Fibroblast of lung (primary cell): ENCODE data around the gene CABLES2. TPM values are rescaled to one million over a fixed set of nuclear protein-coding genes. Genes with fewer than 3 reads are reported as not detected.

Source experiments
- DNase-seq, 2 donors: peaks; one replicate each; pipeline versions ENCODE4 v3.0.0 to v3.0.0-alpha.2; 2010; ENCODE audit warnings: low read depth in 2 of 2
- H2AFZ ChIP-seq: 2 replicates; pipeline ENCODE4 v1.5.1; 2012; ENCODE audit warnings: low read length, control low read depth, inconsistent platforms
- H3K27ac ChIP-seq: 2 replicates; pipeline ENCODE4 v1.5.1; 2011; ENCODE audit warnings: low read length, control low read depth; ENCODE audit not compliant: insufficient read depth
- H3K27me3 ChIP-seq: 2 replicates; pipeline ENCODE4 v1.5.1; 2011; ENCODE audit warnings: mild to moderate bottlenecking, low read length; ENCODE audit not compliant: control insufficient read depth, insufficient read depth
- H3K36me3 ChIP-seq: 2 replicates; pipeline ENCODE4 v1.5.1; 2011; ENCODE audit warnings: low read length; ENCODE audit not compliant: control insufficient read depth, insufficient read depth
- H3K4me1 ChIP-seq: 2 replicates; pipeline ENCODE4 v1.5.1; 2011; ENCODE audit warnings: low read length; ENCODE audit not compliant: control insufficient read depth, insufficient read depth; ENCODE audit errors: extremely low read depth
- H3K4me2 ChIP-seq: 2 replicates; pipeline ENCODE4 v1.5.1; 2011; ENCODE audit warnings: low read length, control low read depth; ENCODE audit not compliant: insufficient read depth; ENCODE audit errors: extremely low read depth
- H3K4me3 ChIP-seq, 4 experiments: fragments of 200-600 bp in 1 of 4; sonication (generic) in 1 of 4; replicated peaks in 1 of 4; 2 replicates each; pipeline ENCODE4 v1.5.1; 2011 to 2016; ENCODE audit warnings: low read length in 4 of 4, low read depth in 3 of 4, mild to moderate bottlenecking in 3 of 4, control low read depth in 2 of 4, inconsistent platforms in 1 of 4, mixed read lengths in 1 of 4; ENCODE audit not compliant: insufficient read depth in 1 of 4; ENCODE audit errors: control extremely low read depth in 1 of 4
- H3K79me2 ChIP-seq: 2 replicates; pipeline ENCODE4 v1.5.1; 2012; ENCODE audit warnings: mild to moderate bottlenecking, low read length, inconsistent platforms; ENCODE audit not compliant: control insufficient read depth, insufficient read depth
- H3K9ac ChIP-seq: 2 replicates; pipeline ENCODE4 v1.5.1; 2011; ENCODE audit warnings: mild to moderate bottlenecking, low read length, control low read depth; ENCODE audit not compliant: insufficient read depth
- H3K9me3 ChIP-seq: 2 replicates; pipeline ENCODE4 v1.5.1; 2012; ENCODE audit warnings: low read depth, low read length; ENCODE audit not compliant: control insufficient read depth, insufficient read depth
- H4K20me1 ChIP-seq: 2 replicates; pipeline ENCODE4 v1.5.1; 2011; ENCODE audit warnings: low read length; ENCODE audit not compliant: control insufficient read depth, insufficient read depth; ENCODE audit errors: extremely low read depth
- CTCF ChIP-seq, 2 donors: IDR thresholded peaks in 1 of 2; conservative IDR thresholded peaks in 1 of 2; 1 replicate in 1 of 2; 2 replicates in 1 of 2; pipeline ENCODE4 v1.5.1; 2011 to 2012; ENCODE audit warnings: low read length in 2 of 2, control low read depth in 1 of 2, inconsistent platforms in 1 of 2, low read depth in 1 of 2, mild to moderate bottlenecking in 1 of 2
- EZH2 ChIP-seq: IDR thresholded peaks from 2 replicates; pipeline ENCODE4 v1.5.1; 2012; ENCODE audit warnings: low read length, control low read depth, mild to moderate bottlenecking; ENCODE audit errors: missing control alignments
- polyA plus RNA-seq, 2 donors: library from polyadenylated mRNA; depleted of rRNA in 1 of 2; stranded (reverse) in 1 of 2; unstranded in 1 of 2; fragments of >200 nt; gene quantifications; 2 replicates each; pipeline ENCODE4 v1.2.1, GENCODE V29; 2011 to 2012; ENCODE audit warnings: missing spikeins in 1 of 2
- total RNA-seq: library from RNA; depleted of rRNA; stranded (reverse); fragments of >200 nt; gene quantifications from 2 replicates; pipeline ENCODE4 v1.2.1, GENCODE V29; 2014

Gene CABLES2
- total and polyA plus RNA-seq, 2 donors (not counting 1 experiment from before 2014, with no cell fraction given): 0.66 to 2.9 TPM

- Histone ChIP-seq H3K9ac (no peak overlapping the region), H3K4me2 (peak overlapping the region; percentile 72), H2AFZ (no peak overlapping the region), H3K27me3 (no peaks in the 10 kb centered on the region), H3K4me3 (peak overlapping the region in 2 of 4 experiments; percentile 5 to 21), H3K9me3 (no peaks in the 10 kb centered on the region), H3K4me1 (peaks cover 39% of the 10 kb centered on the region), H3K79me2 (peaks cover 4% of the 10 kb centered on the region), H3K36me3 (peaks cover 5% of the 10 kb centered on the region), H4K20me1 (no peaks in the 10 kb centered on the region), H3K27ac (peak overlapping the region; percentile 56)
- TF ChIP-seq CTCF (conservative IDR thresholded peaks at IDR 0.05 in 1 of 2, IDR thresholded peaks at IDR 0.05 in 1 of 2; ENCODE audit: low read depth in 1 of 2, low read length in 2 of 2): no peak
- TF ChIP-seq EZH2: no peak
- DNase-seq: peak; percentile 36 to 47
Measured at GRCh38 chr20:62355878-62356588, 51.1 kb downstream of the CABLES2 start.

- Histone ChIP-seq H3K4me3 (peak overlapping the region in 1 of 4 experiments; percentile 14), H3K4me1 (peaks cover 39% of the 10 kb centered on the region), H3K36me3 (peaks cover 7% of the 10 kb centered on the region), H3K27me3 (no peaks in the 10 kb centered on the region), H2AFZ (no peak overlapping the region), H3K4me2 (peak overlapping the region; percentile 72), H3K27ac (no peak overlapping the region), H3K9ac (no peak overlapping the region), H3K79me2 (peaks cover 4% of the 10 kb centered on the region), H4K20me1 (no peaks in the 10 kb centered on the region), H3K9me3 (no peaks in the 10 kb centered on the region)
- peak in 1 of 2 donors; percentile 52 for DNase-seq
- TF ChIP-seq CTCF (conservative IDR thresholded peaks at IDR 0.05 in 1 of 2, IDR thresholded peaks at IDR 0.05 in 1 of 2; ENCODE audit: low read depth in 1 of 2, low read length in 2 of 2): no peak
- no peak for TF ChIP-seq EZH2
Measured at GRCh38 chr20:62355516-62355877, 51.6 kb downstream of the CABLES2 start.

GRCh38 chr20:62354811-62355341 lies 52.2 kb downstream of the CABLES2 start:
- Histone ChIP-seq H4K20me1 (no peaks in the 10 kb centered on the region), H3K79me2 (peaks cover 4% of the 10 kb centered on the region), H3K27me3 (no peaks in the 10 kb centered on the region), H3K27ac (no peak overlapping the region), H3K9ac (no peak overlapping the region), H3K4me3 (no peak overlapping the region), H3K9me3 (no peaks in the 10 kb centered on the region), H2AFZ (no peak overlapping the region), H3K4me2 (no peak overlapping the region), H3K4me1 (peaks cover 39% of the 10 kb centered on the region), H3K36me3 (peaks cover 7% of the 10 kb centered on the region)
- DNase-seq: no peak
- no peak for TF ChIP-seq CTCF (conservative IDR thresholded peaks at IDR 0.05 in 1 of 2, IDR thresholded peaks at IDR 0.05 in 1 of 2; ENCODE audit: low read depth in 1 of 2, low read length in 2 of 2)
- no peak for TF ChIP-seq EZH2
